ENCODE measurements around the gene KRT26.
"Not testable (repeated sequence)": the region's sequence is repeated elsewhere in the genome, so short reads cannot be mapped to it uniquely, and the experiment has no call there.

The KRT26 gene

DNA sequence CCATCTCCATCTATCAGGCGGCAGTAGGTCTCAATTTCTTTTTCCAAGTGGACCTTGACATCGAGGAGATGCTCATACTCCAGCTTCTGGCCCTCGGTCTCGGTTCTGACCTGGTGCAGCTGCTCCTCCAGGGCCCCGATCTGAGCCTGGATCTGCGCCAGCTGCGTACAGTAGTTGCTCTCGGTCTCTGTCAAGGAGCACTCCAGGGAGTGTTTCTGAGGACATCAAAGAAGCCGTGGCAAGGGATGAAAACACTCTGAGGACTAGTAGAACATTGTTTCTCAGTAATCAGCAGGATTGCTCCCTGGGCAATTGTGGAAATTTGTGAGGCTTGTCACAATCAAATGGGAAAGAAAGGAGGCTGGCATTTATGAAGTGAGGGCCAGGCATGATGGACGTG is 21.8 kb upstream of the KRT26 start:
- no peak for DNase-seq

DNA sequence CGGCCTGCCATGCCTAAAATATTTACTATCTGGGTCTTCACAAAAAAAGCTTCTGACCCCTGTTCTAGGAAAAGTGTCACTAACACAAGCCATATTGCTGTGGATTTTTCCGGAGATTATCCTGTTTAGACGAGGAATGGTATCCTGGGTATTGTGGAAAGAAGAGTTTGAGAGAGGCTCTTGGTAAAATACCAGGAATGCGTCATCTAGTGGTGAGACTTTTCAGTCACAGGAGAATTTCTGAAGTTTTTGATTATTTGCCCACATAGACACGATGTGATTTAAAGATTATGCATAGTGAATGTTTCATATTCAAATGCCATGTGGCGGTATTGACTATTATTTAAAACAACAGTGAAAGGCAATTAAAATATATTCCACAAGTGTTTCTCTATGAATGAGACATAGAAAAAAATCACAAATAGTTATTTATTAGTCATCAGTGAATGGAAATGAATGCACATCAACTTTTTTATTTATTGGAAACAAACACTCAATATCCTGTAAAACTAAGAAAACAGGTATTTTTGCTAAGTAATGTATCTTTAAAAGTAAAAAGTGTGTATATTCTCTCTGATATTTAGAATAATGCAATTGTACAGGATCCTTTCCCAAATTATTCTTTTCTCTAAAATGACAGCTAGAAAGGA is 19.9 kb upstream of the KRT26 start:
- DNase-seq = no peak

DNA sequence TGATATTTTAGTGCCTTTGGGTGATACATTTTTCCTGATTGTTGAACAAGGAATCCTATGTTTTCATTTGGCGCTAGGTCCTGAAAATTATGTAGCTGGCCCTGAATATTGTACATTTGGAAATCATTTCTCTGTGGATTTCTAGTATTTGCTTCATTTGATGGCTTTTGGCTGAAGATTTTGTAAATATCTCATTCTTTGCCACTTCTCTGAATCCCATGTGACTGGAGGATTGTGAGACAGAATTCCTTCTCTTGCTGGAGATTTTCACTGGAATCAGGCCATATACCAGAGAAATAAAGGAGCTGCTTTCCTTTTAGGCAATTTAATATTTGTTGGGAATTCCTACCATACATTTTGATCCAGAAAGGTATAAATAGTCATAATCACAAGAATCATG is 19.1 kb upstream of the KRT26 start:
- no peak for DNase-seq

DNA sequence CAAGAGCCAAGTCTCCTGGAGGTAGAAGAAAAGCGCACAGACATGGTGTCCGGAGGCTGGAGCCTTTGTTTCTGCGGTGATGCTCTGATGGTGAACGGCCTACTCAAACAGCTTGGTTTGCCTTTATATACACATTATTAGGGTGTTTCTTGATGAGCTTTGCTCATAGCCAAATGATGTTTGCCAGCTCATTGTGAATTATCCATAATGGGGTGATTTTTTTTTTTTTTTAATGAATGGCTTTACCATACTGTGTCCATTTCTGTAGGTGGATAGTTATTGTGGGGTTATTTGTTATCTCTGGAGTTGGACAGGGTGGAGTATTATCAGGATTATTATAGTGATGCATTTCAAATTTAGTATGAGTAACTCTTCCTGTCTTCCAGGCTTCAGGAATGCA is 10.4 kb upstream of the KRT26 start, which contains the start of gene KRT27:
TSS of gene KRT27 (minus strand) at position 101 of the 400 bp plus-strand sequence. CDS start at position 44, 57 bp downstream.
- DNase-seq = no peak

DNA sequence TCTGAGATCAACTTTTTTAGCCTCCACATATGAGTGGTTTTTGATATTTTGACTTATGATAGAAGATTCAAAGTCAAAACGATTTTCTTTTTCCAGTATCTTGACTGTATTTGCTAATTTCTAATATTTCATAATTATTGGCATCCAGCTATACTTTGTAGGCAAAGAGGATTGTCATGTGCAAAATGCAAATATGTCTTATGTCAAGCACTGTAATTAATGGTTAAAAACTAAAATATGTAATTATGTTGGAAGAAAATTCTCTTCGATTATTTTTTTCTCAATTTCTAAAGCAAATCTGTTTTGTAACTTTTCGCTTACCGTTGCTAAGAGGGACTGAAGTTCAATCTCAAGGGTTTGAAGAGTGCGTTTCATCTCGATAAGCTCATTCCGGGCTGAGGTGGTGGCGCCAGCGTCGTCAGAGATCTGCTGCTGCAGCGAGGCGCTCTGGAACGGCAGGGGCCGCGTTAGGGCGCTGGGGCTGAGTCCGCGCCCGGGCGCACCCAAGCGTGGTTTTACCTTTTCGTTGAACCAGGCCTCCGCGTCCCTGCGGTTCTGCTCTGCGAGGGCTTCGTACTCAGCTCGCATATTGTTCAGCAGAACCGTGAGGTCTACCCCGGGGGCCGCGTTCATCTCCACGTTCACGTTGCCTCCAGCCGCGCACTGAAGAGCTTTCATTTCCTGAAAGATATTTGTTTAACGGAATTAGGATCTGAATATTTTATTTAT is 7.3 kb upstream of the KRT26 start:
- DNase-seq = no peak

DNA sequence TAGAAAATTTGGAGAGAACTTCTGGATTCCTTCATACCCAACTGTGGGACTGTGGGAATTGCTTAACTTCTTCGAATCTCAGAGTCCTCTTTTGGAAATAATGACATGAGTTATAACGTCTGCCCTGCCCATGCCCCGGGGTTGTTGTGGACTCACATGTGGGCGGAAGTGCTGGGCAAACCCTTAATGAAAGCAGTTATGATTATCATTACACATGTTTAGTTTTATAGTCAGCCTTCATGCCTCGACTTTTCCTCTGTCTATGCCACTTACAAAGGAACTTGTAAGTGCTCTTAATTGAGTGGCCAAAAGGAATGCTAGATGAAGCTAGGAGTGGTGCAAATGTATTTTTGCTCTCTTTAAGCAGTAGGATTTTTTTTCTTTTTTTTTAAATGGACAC is 6.5 kb upstream of the KRT26 start:
- DNase-seq = no peak

DNA sequence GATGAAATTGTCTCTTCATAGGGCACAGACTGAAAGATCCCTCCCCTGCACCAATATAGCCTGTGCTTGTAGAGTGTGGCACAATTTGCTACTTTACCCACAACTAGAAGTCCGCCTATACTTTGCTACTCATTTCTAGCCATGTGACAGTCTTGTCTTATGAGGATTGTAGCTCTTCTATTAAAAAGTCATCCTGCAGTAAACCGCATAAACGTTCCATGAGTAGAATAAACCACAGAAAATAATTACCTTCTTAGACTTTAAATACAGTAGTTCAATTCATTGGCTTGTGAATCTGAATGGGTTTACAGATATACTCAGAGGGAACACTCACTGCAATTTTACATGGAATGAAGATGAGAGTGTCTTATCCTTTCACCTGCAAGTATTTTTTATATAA is 6.0 kb upstream of the KRT26 start:
- DNase-seq = no peak

DNA sequence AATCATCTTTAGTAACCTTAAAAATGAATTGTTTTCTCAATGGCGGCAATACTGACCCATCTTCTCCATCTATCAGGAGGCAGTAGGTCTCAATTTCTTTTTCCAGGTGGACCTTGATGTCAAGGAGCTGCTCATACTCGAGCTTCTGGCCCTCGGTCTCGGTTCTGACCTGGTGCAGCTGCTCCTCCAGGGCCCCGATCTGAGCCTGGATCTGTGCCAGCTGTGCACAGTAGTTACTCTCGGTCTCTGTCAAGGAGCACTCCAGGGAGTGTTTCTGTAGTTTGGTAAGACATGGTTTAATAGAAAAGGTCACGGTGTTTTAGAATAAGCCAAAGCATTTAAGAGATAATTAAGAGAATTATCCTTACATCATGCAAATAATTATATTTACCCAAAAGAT is 5.5 kb upstream of the KRT26 start:
- no peak for DNase-seq

DNA sequence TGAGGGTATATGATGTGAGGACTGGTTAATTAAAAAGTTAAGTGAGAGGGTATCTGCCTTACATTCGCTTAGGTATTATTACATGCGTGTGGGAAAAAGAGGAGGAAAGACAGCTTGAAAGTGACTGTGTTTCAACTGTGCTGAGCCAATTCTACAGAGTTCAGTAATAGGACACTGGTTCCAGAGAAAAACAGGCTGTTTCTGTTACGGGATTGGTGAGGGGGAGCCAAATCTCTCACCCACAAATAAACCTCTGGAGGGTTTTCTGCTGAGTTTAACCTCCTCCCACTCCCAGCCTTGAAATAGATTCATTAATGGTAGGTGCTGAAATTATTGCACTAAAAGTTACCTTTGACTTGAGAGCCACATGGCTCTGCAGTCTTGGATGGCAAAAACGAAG is 3.9 kb upstream of the KRT26 start:
- no peak for DNase-seq

DNA sequence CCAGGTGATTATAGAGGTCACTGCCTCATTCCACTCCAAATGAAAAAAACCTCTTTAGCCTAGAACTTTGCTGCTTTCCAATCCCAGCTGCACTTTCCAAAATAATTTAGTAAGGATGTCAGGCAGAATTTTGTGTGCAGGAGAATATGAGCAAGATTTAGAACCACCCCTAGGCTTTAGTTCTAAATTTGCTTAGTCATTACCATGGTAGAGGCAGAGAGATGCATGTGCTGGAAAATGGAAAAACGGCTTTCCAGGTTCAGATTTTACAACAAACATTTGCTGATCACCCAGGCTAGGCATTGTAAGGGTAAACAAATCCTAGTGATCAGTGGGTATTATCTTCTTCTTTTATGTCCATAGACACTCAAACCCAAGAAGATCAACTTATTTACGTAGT is 6.3 kb downstream of the KRT26 start:
- no peak for DNase-seq

DNA sequence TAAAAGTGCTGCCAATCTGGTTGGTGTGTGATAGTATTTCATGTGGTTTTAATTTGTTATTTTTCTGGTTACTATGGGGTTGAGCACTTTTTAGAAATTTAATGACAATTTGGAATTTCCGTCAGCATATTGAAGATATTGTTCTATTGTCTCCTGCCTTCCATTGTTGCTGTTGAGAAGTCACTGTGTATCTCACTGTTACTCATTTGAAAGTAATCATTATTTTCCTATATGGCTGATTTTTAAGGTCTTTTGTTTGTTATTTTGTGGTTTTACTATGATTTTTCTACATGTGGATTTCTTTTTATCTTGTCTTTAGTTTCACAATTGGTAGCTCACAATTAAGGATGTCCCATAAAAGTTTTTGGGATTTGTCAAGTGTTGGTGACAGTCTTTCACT is 8.2 kb downstream of the KRT26 start:
- DNase-seq = no peak

DNA sequence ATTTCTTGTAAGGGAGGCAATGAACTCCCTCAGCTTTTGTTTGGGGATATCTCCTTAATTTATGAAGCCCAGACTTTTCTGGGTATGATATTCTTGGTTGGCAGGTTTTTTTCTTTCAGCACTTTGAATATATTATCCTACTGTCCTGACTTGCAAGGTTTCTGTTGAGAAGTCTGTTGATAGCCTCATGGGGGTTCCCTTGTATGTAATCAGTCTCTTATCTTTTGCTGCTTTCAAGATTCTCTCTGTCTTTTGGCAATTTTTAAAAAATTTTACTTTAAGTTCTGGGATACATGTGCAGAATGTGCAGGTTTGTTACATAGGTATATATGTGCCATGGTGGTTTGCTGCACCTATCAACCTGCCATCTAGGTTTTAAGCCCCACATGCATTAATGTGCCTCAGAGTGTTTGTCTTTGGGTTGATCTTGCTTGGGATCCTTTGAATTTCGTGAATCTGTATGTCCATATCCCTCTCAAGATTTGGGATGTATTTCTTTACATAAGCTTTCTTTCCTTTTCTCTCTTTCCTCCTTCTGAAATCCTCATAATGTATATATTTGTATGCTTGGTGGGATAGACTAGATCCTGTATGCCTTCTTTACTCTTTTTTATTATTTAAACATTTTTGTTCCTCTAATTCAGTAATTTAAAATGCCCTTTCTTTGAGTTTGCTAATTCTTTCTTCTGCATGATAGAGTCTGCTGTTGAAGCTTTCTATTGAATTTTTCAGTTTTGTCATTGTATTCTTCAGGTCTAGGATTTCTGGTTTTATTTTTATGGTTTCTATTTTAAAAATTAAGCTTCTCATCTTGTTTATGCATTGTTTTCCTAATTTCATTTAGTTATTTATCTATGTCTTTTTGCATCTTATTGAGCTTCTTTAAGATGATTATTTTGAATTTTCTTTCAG is 11.6 kb downstream of the KRT26 start:
- no peak for DNase-seq

DNA sequence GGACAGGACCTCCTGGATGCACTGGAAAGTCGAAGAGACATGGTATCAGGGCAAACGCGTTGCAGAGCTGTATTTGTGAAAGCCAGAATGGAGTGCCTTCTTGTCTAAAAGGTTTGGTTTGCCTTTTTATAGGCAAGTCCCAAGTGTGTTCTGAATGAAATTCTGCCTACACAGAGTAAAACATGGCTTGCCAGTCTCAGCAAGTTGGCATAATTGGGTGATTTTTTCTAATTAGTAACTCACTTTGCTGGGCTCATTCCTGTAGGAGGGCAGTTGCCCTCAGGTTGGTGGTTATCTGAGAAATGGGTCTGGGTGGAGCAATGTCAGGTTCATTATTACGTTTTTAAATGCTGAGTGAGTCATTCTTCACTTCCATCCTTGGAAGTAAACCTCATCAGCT is 16.8 kb downstream of the KRT26 start, which contains the start of gene KRT25:
TSS of gene KRT25 (minus strand) at position 101 of the 400 bp plus-strand sequence. CDS start at position 41, 60 bp downstream.
- DNase-seq = no peak

DNA sequence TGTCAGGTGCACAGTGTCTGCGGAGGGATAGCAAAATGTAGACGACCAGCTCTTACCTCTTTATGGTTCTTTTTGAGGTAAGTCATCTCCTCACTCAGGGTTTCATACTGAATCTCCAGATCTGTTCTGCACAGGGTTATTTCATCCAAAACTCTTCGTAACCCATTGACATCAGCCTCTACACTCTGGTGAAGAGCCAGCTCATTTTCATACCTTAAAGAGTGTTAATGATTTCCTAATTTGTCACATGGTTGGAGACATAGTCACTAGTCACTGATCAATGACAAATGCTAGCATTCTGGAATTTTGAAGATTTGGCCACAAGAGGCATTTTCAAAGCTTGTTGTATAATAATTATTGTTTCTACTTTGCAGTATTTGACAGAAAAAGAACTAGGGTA is 18.2 kb downstream of the KRT26 start:
- DNase-seq = no peak

DNA sequence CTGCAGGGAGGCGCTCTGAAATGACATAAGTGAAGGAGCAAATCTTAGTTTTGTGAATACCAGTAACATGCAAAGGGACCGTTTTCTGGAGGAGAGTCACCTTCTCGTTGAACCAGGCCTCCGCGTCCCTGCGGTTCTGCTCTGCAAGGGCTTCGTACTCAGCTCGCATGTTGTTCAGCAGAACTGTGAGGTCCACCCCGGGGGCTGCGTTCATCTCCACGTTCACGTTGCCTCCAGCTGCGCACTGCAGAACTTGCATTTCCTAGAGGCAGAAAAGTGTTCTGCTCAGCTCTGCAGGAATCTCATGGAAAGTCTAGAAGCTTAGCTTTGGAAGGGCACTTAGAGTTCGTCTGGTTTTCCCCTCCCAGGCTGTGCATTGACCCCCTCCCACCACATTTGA is 20.9 kb downstream of the KRT26 start:
- no peak for DNase-seq

DNA sequence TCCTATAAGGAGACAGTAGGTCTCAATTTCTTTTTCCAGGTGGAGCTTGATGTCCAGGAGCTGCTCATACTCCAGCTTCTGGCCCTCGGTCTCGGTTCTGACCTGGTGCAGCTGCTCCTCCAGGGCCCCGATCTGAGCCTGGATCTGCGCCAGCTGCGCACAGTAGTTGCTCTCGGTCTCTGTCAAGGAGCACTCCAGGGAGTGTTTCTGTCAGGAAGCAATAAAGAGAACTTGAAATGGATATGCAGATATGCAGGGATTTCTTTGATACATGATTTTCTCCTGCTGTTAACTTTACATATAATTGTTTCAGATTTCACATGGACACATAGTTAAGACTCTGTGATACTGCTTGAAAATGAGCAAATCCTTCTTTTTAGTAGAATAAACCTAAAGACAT is 21.6 kb downstream of the KRT26 start:
- no peak for DNase-seq

DNA sequence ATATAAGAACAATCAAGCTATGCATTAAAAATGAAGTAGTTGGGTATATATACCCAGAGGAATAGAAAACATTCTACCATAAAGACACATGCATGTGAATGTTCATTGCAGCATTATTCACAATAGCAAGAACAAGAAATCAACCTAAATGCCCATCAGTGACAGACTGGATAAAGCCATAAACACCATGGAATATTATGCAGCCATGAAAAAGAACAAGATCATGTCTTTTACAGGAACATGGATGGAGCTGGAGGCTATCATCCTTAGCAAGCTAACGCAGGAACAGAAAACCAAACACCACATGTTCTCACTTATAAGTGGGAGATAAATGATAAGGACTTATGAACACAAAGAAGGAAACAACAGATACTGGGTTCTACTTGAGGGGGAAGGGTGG is 23.3 kb downstream of the KRT26 start:
- not testable (repeated sequence) for DNase-seq

DNA sequence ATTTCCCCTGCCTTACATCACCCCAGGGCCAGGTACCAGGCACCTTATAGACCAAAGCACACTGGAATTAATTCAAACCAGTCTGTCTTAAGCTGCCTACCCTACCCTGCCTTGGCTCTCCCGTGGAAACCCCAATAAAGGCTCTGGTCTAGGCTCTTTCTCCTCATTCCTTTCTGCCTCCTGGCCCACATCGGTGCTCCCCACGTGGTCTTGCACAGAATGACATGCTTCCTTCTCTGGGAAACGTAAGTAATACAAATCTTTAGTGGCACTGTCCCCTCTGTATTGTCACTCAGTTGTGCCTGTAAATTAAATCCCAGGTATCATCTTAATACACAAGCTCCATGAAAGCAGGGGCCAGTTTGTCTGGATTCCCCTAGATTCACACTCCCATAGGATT is 33.4 kb downstream of the KRT26 start:
- DNase-seq = no peak

DNA sequence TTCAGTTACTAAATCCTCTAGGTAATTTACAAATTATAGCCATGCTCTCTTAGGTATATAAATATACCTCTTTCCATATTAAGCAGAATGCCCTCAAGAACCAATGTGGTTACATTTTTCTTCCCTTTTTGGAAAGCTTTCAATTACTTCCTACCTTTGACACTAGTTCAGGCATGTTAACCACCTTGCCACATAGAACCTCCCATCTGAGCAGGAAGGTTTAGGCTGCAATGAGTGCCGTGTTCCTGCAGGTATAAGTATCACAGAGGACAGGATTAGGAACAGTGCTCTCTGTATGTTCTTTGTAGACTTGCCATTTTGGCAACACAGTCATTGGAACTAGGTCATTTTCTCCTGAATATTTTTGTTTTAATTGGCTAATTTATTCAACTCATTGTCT is 37.0 kb downstream of the KRT26 start:
- no peak for DNase-seq

DNA sequence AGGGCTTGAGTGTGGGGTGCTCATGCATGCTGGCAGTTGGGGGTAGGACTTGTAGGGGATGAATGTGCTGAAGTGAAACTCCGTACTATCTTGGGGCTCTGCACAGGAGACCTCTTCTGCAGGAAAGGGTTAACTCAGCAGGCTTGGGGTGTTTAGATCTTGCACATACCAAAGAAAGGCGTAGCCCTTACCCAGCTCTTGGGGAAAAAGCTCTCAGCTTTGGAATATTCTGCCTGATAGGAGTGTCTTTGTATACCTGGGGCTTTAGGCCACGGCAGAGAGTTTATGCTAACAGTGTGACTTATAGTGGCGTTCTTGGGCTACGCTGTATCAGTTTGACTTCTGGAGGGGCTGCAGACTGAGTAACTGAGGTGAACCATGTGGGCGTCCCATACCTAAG is 38.0 kb downstream of the KRT26 start:
- DNase-seq = no peak

DNA sequence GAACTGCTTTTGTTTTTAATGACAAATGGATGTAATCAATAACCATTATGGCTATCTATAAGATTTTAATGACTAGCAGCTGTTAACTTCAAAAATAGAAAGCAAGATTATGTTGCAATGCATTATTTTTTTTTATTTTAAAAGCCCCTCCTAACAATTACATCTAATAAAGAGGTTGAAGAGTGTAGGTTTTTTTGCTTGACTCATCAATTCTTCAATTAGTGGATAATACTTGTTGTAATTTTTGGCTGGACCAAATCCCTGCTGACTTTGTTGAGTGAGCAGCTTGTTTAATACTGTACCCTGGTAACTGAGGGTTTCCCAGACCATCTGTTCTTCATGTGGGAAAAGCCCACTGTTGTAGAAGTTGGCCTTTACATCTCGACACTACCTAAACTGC is 41.0 kb downstream of the KRT26 start:
- no peak for DNase-seq

DNA sequence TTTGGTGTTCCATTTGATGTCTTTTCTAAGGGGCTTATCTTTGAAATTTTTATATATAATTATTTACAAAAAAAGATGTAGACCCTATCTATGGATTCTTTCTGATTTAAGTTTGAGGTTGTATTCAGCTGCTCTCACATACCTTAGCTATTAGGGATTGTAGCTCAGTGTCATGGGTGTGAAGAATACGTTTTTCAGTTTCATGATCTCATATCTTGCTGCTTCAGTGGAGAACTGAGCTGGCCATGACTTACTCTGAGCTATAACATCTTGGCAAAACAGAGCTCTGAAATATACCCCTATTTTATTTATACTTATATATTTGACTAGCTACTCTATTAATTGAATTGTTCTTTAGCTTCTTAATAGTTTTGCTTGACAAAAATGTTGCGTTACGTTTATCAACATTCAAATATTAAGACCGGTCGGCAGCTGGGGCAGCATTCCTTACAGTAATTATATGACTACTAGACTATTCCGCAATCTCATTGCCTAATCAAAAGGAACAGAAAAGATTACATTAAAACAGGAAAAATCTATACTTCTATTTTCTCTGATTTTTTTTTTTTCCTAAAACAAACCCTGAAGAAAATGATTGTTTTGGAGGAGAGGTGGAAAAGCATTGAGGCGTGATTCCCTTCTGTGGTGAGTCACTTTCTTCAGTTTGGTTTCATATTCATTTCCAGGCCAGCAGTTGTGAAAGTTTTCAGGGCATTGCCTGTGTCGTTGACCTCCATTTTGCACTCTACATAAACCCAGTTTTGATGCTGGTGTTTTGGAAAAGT is 44.4 kb downstream of the KRT26 start:
- no peak for DNase-seq

DNA sequence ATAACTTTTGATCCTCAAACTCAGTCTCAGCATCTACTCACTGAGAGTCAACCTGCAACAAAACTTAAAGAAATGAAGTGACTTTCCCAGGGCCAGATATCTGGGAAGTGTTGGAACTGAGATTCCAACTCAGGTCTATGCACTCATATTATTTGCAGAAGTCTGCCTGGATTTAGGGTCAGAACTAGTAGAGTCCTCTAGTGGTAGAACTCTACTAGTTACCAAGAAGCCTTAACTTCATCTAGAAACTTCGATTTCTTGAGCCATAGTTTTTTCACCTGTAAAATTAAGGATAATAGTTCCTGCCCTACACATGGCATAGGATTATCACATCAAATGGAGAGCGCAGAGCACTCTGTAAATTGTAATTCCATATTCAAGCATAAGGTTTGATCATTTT is 45.1 kb downstream of the KRT26 start:
- no peak for DNase-seq

Measured in NCI-H2171 treated with DMSO at 0.1 percent for 48 hours (cell line).